Measurements from ENCODE around the gene CLSTN2. TPM values are rescaled to one million over a fixed set of nuclear protein-coding genes. Genes with fewer than 3 reads are reported as not detected.

Gene CLSTN2
- total RNA-seq, 1 donor from 2014 or later = 9.7 TPM

DNA sequence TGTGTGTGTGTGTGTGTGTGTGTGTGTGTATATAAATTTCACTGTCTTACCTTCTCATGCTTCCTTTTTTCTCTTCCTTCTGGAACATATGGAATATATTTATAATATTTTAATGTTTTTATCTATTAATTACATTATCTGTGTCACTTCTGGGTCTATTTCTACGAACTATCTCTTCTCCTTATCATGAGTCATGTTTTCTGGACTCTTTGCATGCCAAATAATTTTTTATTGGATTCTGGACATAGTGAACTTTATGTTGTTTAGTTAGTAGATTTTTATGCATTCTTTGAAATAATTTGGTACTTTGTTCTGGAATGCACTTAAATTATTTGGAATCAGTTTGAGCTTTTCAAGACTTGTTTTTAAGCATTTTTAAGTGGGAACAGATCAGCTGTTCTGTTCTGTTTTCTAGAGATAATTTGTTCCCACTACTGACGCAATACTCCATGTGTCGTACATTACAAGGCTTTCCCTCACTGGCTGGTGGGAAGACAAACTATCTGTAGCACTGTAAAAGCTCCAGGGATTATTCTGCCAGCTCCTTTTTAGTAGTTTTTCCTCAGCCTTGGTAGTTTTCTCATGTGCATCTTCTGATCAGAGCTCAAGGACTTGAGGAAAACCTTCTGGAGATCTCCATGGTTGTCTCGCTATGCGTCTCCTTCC is 302.0 kb downstream of the CLSTN2 start:
- TF ChIP-seq, protein P1, sequence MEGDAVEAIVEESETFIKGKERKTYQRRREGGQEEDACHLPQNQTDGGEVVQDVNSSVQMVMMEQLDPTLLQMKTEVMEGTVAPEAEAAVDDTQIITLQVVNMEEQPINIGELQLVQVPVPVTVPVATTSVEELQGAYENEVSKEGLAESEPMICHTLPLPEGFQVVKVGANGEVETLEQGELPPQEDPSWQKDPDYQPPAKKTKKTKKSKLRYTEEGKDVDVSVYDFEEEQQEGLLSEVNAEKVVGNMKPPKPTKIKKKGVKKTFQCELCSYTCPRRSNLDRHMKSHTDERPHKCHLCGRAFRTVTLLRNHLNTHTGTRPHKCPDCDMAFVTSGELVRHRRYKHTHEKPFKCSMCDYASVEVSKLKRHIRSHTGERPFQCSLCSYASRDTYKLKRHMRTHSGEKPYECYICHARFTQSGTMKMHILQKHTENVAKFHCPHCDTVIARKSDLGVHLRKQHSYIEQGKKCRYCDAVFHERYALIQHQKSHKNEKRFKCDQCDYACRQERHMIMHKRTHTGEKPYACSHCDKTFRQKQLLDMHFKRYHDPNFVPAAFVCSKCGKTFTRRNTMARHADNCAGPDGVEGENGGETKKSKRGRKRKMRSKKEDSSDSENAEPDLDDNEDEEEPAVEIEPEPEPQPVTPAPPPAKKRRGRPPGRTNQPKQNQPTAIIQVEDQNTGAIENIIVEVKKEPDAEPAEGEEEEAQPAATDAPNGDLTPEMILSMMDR (conservative IDR thresholded peaks at IDR 0.05; ENCODE audit: low read depth, low read length) = no peak
- no peak overlapping the region for H3K4me3 ChIP-seq (ENCODE audit: low read depth, low read length)
- no peak for DNase-seq (ENCODE audit: low read depth)

DNA sequence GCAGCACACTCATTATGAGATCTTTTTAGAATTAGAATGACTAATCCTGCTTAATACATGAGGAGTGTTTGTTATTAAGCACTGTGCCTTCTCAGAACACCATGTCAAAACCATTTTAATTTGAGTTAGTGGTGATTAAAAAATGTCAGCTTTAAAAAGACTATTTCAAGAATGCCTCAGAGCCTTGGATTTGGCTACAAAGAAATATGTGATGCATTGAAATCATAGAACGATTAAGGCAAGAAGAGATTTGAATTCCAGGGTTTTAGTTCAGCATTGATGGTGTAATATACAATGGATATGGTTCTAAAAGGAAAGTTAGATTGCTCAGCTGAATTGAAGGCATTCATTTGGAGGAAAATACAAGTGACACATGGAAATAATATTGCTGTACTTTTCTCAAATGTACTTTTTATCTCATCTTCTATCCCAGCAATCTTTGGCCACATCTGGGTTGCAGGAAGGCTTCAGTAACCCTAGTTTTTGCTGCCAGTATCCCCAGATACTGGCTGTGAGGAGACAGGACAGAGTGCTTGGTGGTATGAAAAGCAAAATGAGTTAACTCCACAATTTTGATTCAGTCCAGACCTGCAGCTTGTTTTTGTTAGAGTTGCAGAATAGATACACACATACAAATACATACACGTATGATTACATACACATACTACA is 303.8 kb downstream of the CLSTN2 start:
- DNase-seq (ENCODE audit: low read depth) = no peak
- TF ChIP-seq, protein P1 (conservative IDR thresholded peaks at IDR 0.05; ENCODE audit: low read depth, low read length) = no peak
- H3K4me3 ChIP-seq (ENCODE audit: low read depth, low read length) = no peak overlapping the region

DNA sequence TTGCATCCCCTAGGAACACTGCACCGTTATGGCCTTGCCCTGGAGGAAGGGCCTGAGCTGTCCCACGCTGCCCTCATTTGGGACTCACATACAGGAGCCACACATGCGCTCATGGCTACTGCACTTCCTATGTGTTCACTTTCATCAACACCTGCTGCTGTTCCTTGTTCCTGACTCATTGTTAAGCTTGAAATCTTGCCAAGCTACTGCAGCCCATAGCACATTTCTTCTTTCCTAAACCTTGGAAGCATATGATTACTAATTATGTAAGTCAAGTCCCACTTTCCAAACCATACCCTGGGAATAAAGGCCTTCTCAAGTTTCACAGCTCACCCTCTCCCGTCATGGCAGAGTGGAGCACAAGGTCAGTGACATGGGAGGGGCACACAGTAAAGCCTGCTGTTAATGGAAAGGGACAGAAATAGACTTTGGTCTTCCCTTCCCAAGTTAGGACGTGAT is 307.9 kb downstream of the CLSTN2 start:
- DNase-seq (ENCODE audit: low read depth) = peak; percentile 74
- TF ChIP-seq, protein P1 (conservative IDR thresholded peaks at IDR 0.05; ENCODE audit: low read depth, low read length) = no peak
- no peak overlapping the region for H3K4me3 ChIP-seq (ENCODE audit: low read depth, low read length)

DNA sequence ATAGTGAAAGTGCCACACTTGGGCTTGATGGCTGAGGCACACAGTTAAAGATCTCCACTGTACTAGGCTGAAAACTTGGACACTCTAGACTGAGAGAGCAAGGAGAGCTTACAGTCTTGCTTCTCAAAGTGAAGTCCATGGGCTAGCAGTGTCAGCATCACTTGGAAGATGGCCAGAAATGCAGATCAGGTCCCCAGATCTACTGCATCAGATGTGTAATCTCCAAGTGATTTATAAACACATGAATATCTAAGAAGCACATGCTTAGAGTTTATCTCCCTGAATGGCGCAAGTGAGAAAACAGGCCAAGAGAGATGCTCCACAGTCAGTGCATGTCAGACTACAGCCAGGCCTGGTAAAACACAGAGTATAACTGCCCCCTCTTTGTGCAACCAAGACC is 308.6 kb downstream of the CLSTN2 start:
- TF ChIP-seq, protein P1 (conservative IDR thresholded peaks at IDR 0.05; ENCODE audit: low read depth, low read length) = no peak
- H3K4me3 ChIP-seq (ENCODE audit: low read depth, low read length) = no peak overlapping the region
- no peak for DNase-seq (ENCODE audit: low read depth)

DNA sequence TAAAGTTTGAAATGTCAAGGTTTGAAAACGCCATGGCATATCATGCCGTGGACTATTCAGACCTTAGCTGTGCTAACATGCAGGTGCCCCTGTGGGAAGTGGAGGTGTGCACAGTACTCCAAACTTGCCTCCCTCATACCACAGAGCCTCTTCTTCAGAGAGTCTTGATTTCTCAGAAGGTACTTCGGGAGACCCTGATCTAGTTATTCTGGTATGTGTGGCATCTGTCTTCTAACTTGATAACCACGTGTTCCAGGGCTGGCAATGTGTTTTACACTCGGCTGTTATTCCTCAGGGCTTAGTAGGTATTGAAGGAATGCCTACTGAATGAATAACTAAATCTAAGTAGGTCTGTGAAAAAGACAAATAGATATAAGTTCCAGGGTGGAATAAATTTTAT is 309.9 kb downstream of the CLSTN2 start:
- H3K4me3 ChIP-seq (ENCODE audit: low read depth, low read length) = no peak overlapping the region
- TF ChIP-seq, protein P1 (conservative IDR thresholded peaks at IDR 0.05; ENCODE audit: low read depth, low read length) = no peak
- DNase-seq (ENCODE audit: low read depth) = peak; percentile 70

DNA sequence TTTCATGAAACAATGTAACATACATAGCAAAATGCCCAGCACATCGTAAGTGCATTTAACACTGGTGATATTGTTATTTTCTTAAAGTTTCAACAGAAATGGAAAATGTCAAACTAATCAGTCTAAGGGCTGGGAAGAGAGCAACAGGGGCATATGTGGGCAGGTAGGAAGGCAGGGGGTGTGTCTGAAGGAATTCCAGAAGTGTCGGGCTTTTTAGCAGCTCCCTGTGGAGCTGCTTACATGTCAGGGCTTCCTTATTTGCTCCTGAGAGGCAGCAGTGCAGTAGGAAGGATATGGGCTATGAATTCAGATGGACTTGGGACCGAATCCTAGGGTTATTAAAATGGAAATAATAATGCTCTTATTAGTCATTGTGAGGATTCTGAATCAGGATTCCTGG is 311.6 kb downstream of the CLSTN2 start:
- TF ChIP-seq, protein P1 (conservative IDR thresholded peaks at IDR 0.05; ENCODE audit: low read depth, low read length) = no peak
- DNase-seq (ENCODE audit: low read depth) = no peak
- no peak overlapping the region for H3K4me3 ChIP-seq (ENCODE audit: low read depth, low read length)
